Osteoblast (primary cell): ENCODE results near the gene PTGDS. TPM values are rescaled to one million over a fixed set of nuclear protein-coding genes. Genes with fewer than 3 reads are reported as not detected.

Source experiments
- DNase-seq: peaks from one replicate; pipeline ENCODE4 v3.0.0; 2011; ENCODE audit warnings: low spot score, mixed read lengths; ENCODE audit not compliant: insufficient read length; ENCODE audit errors: missing footprints
- H2AFZ ChIP-seq: 2 replicates; pipeline ENCODE4 v1.6.0; 2011; ENCODE audit warnings: mild to moderate bottlenecking, low read length
- H3K27ac ChIP-seq: 2 replicates; pipeline ENCODE4 v1.5.1; 2011; ENCODE audit warnings: mild to moderate bottlenecking, low read depth, low read length, moderate library complexity
- H3K27me3 ChIP-seq: 2 replicates; pipeline ENCODE4 v1.6.0; 2012; ENCODE audit warnings: mild to moderate bottlenecking, control low read depth, inconsistent platforms, low read length, moderate library complexity; ENCODE audit not compliant: insufficient read depth
- H3K36me3 ChIP-seq: 2 replicates; pipeline ENCODE4 v1.5.1; 2011; ENCODE audit warnings: mild to moderate bottlenecking, low read length, control low read depth, moderate library complexity; ENCODE audit not compliant: insufficient read depth
- H3K4me1 ChIP-seq: 2 replicates; pipeline ENCODE4 v1.5.1; 2011; ENCODE audit warnings: mild to moderate bottlenecking, low read length, control low read depth, moderate library complexity; ENCODE audit not compliant: insufficient read depth
- H3K4me2 ChIP-seq: 2 replicates; pipeline ENCODE4 v1.6.0; 2011; ENCODE audit warnings: mild to moderate bottlenecking, low read length; ENCODE audit not compliant: insufficient read depth
- H3K4me3 ChIP-seq: fragments of 200-600 bp; sonication (generic); 3 replicates; pipeline ENCODE4 v1.5.1; 2012; ENCODE audit warnings: mild to moderate bottlenecking, low read length, inconsistent platforms; ENCODE audit not compliant: insufficient read depth
- H3K79me2 ChIP-seq: 2 replicates; pipeline ENCODE4 v1.6.0; 2012; ENCODE audit warnings: mild to moderate bottlenecking, low read length, control low read depth, inconsistent platforms; ENCODE audit not compliant: insufficient read depth
- H3K9me3 ChIP-seq: 2 replicates; pipeline ENCODE4 v1.5.1; 2011; ENCODE audit warnings: low read depth, low read length, control low read depth
- H4K20me1 ChIP-seq: 2 replicates; pipeline ENCODE4 v1.6.0; 2012; ENCODE audit warnings: mild to moderate bottlenecking, low read length, control low read depth; ENCODE audit not compliant: insufficient read depth
- CTCF ChIP-seq: IDR thresholded peaks from 2 replicates; pipeline ENCODE4 v1.5.1; 2011; ENCODE audit warnings: mild to moderate bottlenecking, low read depth, low read length, moderate library complexity; ENCODE audit errors: extremely low read depth
- total RNA-seq: library from RNA; depleted of rRNA; stranded (reverse); fragments of >200 nt; gene quantifications from 2 replicates; pipeline ENCODE4 v1.2.3, GENCODE V29; 2012

PTGDS gene
- total RNA-seq, 1 donor = 57.9 TPM

GRCh38 chr9:136963341-136963740, 14.0 kb upstream of the PTGDS start:
- Histone ChIP-seq H3K4me3 (no peak overlapping the region), H3K79me2 (no peaks in the 10 kb centered on the region), H3K27ac (no peak overlapping the region), H3K4me2 (no peak overlapping the region), H3K36me3 (no peaks in the 10 kb centered on the region), H3K27me3 (peaks cover 2% of the 10 kb centered on the region), H2AFZ (no peak overlapping the region), H3K9me3 (no peaks in the 10 kb centered on the region), H3K4me1 (no peaks in the 10 kb centered on the region), H4K20me1 (no peaks in the 10 kb centered on the region)
- TF ChIP-seq CTCF = no peak
- no peak for DNase-seq

GRCh38 chr9:136963751-136964150, 13.6 kb upstream of the PTGDS start:
- Histone ChIP-seq H3K9me3 (no peaks in the 10 kb centered on the region), H3K27me3 (peaks cover 2% of the 10 kb centered on the region), H3K4me3 (no peak overlapping the region), H3K4me1 (no peaks in the 10 kb centered on the region), H3K36me3 (no peaks in the 10 kb centered on the region), H3K27ac (no peak overlapping the region), H3K4me2 (no peak overlapping the region), H2AFZ (no peak overlapping the region), H4K20me1 (no peaks in the 10 kb centered on the region), H3K79me2 (no peaks in the 10 kb centered on the region)
- DNase-seq = no peak
- no peak for TF ChIP-seq CTCF

- H3K4me3 ChIP-seq = no peak overlapping the region
- H3K36me3 ChIP-seq = no peaks in the 10 kb centered on the region
- TF ChIP-seq CTCF = no peak
- no peak for DNase-seq
- no peak overlapping the region for H3K4me2 ChIP-seq
- H2AFZ ChIP-seq = no peak overlapping the region
- no peak overlapping the region for H3K27ac ChIP-seq
- H4K20me1 ChIP-seq = no peaks in the 10 kb centered on the region
- peaks cover 2% of the 10 kb centered on the region for H3K27me3 ChIP-seq
- no peaks in the 10 kb centered on the region for H3K9me3 ChIP-seq
- H3K4me1 ChIP-seq = no peaks in the 10 kb centered on the region
- H3K79me2 ChIP-seq = no peaks in the 10 kb centered on the region
Observed at GRCh38 chr9:136964171-136964689, 13.1 kb upstream of the PTGDS start.

GRCh38 chr9:136964833-136965422, 12.4 kb upstream of the PTGDS start:
- Histone ChIP-seq H3K36me3 (no peaks in the 10 kb centered on the region), H3K27ac (no peak overlapping the region), H3K4me2 (no peak overlapping the region), H3K4me3 (no peak overlapping the region), H3K9me3 (no peaks in the 10 kb centered on the region), H4K20me1 (no peaks in the 10 kb centered on the region), H3K27me3 (peaks cover 2% of the 10 kb centered on the region), H3K4me1 (no peaks in the 10 kb centered on the region), H2AFZ (no peak overlapping the region), H3K79me2 (no peaks in the 10 kb centered on the region)
- no peak for DNase-seq
- no peak for TF ChIP-seq CTCF
